Retinal pigment epithelial cell (primary cell): ENCODE measurements around the gene MRPL41.
A peak's percentile ranks its signal among the peaks of the same experiment; 100 is the strongest.

Experiments used
- DNase-seq: peaks from one replicate; pipeline ENCODE4 v3.0.0-alpha.2; 2010; ENCODE audit warnings: low read depth
- H3K4me3 ChIP-seq: 2 replicates; pipeline ENCODE4 v1.5.1; 2011; ENCODE audit warnings: mild to moderate bottlenecking, low read length, control low read depth, moderate library complexity
- TF ChIP-seq, protein P1 (sequence below): conservative IDR thresholded peaks from 2 replicates; pipeline ENCODE4 v1.5.1; 2011; ENCODE audit warnings: low read depth, low read length, control low read depth, inconsistent platforms

The MRPL41 gene

DNA sequence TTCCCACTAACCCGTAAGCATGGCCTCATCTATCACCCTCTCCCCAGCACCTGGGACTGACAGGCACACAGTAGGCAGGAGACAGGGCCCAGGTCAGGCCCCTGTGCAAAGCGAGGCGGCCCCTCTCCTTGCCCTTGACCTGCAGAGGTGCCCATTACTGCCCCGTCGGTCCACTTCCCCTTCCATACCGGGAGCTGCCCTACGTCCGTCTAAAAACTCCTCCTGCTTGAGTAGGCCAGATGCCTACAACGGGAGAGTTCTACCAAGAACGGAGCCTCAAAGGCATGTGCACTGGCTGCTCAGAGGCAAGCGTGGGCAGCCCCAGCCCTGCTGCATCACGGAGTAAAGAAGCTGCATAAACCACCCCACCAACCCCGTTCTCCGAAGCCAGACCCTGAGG is 31.7 kb downstream of the MRPL41 start:
- TF ChIP-seq, protein P1, sequence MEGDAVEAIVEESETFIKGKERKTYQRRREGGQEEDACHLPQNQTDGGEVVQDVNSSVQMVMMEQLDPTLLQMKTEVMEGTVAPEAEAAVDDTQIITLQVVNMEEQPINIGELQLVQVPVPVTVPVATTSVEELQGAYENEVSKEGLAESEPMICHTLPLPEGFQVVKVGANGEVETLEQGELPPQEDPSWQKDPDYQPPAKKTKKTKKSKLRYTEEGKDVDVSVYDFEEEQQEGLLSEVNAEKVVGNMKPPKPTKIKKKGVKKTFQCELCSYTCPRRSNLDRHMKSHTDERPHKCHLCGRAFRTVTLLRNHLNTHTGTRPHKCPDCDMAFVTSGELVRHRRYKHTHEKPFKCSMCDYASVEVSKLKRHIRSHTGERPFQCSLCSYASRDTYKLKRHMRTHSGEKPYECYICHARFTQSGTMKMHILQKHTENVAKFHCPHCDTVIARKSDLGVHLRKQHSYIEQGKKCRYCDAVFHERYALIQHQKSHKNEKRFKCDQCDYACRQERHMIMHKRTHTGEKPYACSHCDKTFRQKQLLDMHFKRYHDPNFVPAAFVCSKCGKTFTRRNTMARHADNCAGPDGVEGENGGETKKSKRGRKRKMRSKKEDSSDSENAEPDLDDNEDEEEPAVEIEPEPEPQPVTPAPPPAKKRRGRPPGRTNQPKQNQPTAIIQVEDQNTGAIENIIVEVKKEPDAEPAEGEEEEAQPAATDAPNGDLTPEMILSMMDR: no peak

DNA sequence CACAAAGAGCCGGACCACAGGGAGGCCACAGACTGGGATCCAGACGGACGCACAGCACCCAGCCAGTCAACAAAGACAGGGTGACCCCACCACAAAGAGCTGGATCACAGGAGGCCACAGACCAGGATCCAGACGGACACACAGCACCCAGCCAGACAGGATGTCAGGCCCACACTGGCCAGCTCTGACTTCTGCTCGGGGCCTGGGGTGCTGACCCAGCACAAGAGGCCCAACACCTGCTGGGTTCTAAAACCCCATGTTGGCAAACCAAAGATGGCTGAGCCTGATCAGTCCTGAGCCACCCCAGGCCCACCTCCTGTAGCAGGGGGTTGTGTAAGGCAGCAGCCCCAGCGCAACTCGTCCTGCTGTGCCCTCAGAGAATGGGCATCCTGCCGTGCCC is 32.3 kb downstream of the MRPL41 start:
- no peak overlapping the region for H3K4me3 ChIP-seq
- TF ChIP-seq, protein P1: no peak
- no peak for DNase-seq

More for the DNA sequence above, 31.7 kb downstream of the MRPL41 start:
- DNase-seq: no peak
- no peak overlapping the region for H3K4me3 ChIP-seq

DNA sequence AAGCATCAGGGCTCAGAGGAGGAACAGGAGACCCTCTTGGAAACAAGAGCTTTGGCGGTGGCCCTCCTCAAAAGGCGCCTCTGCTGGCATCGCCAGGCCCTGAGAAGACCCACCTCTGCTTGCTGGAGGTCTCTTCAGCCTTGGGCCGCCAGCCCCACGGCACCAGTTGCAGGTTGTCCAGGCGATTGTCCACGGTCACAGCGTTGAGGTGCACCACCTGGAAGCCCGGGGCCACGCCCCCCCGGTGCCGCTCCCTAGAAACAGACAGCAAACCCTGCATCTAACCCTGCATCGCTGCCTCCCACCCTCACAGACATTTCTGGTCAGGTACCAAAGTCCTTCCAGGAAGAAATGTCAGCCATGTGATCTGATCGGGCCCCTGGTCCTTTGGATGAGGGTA is 35.2 kb downstream of the MRPL41 start:
- H3K4me3 ChIP-seq: no peak overlapping the region
- TF ChIP-seq, protein P1: no peak
- no peak for DNase-seq

DNA sequence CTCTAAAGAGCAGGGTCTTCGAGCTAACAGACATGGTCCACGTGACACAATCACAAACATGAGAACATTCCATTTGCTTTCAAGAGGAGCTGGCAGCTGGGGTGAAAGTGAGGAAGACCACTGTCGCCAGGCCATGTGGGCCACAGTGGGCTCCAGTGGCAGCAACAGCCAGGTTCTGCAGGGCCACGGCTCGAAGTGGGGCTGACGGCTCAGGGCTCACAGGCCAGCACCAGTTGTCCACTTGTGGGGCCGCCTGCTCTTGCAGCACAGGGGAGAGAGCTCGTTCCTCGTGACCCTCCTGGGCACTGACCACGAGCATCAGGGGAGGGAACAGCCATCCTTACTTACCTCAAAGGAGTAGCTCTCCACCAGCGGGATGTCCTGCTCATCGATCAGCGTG is 36.6 kb downstream of the MRPL41 start:
- DNase-seq: no peak
- H3K4me3 ChIP-seq: no peak overlapping the region
- TF ChIP-seq, protein P1: no peak

DNA sequence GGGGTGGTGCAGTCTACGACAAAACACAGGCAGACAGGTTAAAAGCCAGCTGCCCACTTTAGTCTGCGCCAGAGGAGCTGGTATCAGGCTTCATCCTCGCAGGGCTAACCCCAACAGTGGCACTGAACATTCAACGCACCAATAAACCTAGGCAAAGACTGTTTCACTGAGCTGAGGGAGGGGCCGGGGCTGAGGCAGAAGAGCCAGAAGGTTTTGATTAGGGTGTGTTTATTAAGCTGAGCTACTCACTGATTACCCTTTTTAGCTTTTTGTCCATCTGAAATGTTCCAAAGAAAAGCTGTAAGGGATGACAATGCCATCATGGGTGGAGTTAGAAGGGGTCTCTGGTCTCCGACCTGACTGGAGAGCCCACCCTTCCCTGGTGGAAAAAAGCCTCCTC is 37.2 kb downstream of the MRPL41 start:
- DNase-seq: no peak

DNA sequence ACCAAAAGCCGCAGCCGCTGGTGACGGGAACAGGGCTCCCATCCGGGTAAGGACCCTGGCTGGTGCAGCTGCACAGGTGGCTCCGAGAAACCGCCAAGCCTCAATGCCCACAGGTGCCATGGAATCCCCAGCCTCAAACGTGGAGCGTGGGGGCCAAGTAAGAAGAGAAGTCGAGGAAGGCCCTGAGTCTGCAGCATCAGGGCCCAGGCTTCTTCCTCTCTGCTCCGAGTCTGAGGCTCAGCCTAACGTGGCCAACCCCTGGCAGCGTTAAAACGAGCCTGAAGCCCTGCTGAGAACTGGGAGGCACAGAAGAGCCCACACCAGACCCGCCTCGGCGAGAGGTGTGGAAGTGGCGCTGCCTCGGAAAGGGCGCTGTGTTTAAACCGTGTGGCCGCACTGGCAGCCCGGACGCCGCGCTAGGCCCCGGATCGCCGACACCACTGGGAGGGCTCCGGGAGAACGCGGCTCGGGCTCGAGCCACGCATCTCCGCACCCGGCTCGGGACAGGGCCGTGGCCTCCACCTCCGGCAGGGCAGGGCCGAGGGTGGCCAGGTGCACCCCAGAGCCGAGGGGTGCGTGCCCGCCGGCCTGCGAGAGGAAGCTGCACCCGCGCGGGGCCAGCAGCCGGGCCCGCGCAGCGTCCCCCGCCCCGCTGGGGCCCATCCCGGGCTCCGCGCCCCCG is 37.9 kb downstream of the MRPL41 start:
- no peak for DNase-seq
- TF ChIP-seq, protein P1: no peak
- peak overlapping the region; percentile 62 for H3K4me3 ChIP-seq

More for the DNA sequence above, 37.2 kb downstream of the MRPL41 start:
- H3K4me3 ChIP-seq: peak overlapping the region; percentile 62
- TF ChIP-seq, protein P1: no peak

DNA sequence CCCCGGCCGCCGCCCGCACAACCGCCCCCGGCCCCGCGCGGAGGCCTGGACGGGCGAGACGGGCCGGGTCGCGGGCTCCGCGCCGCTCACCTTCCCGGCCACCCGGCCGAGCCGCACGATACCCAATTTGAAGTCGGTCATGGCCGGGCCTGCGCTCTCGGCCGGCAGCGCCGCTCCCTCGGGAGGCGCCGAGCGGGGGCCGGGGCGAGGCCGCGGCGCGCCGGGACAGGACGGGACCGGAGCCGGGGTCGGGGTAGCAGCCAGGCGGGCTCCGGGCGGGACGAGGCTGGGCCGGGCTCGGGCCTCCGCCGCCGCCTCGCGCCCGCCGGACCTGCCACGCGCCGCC is 38.4 kb downstream of the MRPL41 start:
- DNase-seq: no peak
- peak overlapping the region; percentile 23 for H3K4me3 ChIP-seq
- TF ChIP-seq, protein P1: no peak
